GM12875 (cell line): ENCODE data around the gene NBPF4.

Source experiments
- H3K4me3 ChIP-seq: one replicate; pipeline ENCODE4 v1.5.1; 2011; ENCODE audit warnings: low read depth, low read length, control low read depth
- CTCF ChIP-seq: IDR thresholded peaks from 2 replicates; pipeline ENCODE4 v1.5.1; 2011; ENCODE audit warnings: low read depth, mild to moderate bottlenecking, control low read depth, inconsistent platforms, low read length, moderate library complexity, borderline replicate concordance; ENCODE audit not compliant: insufficient read depth

Gene NBPF4

GRCh38 chr1:108190001-108190634, 53.8 kb downstream of the NBPF4 start:
- no peak overlapping the region for H3K4me3 ChIP-seq
- TF ChIP-seq CTCF = no peak

GRCh38 chr1:108188801-108189200, 55.1 kb downstream of the NBPF4 start:
- H3K4me3 ChIP-seq = no peak overlapping the region
- no peak for TF ChIP-seq CTCF

- H3K4me3 ChIP-seq = no peak overlapping the region
- TF ChIP-seq CTCF = no peak
These were observed 60.7 kb downstream of the NBPF4 start for GRCh38 chr1:108182959-108183700.

- H3K4me3 ChIP-seq = no peak overlapping the region
- no peak for TF ChIP-seq CTCF
These were observed 64.9 kb downstream of the NBPF4 start for GRCh38 chr1:108179018-108179417.
